22Rv1 (cell line): ENCODE measurements around the gene GPR85.

Experiments
- CTCF ChIP-seq: fragments of 450-650 bp; IDR thresholded peaks from 2 replicates; pipeline ENCODE4 v1.5.1; 2017; ENCODE audit warnings: mild to moderate bottlenecking
- ZFX ChIP-seq: fragments of 450-650 bp; IDR thresholded peaks from 2 replicates; pipeline ENCODE4 v1.6.1; 2017; ENCODE audit warnings: antibody characterized with exemption, borderline replicate concordance

GRCh38 chr7:113122744-113123143 lies 36.1 kb upstream of the GPR85 start:
- TF ChIP-seq CTCF (no peak), ZFX (no peak)
